ENCODE data around the gene DSCAML1.

- TF ChIP-seq POLR2A (IDR thresholded peaks at IDR 0.05) (no peak), CTCF (IDR thresholded peaks at IDR 0.05) (no peak), EP300 (IDR thresholded peaks at IDR 0.05) (no peak)
Observed at GRCh38 chr11:117647872-117648271, 149.1 kb downstream of the DSCAML1 start.

Data from tibial nerve (tissue), 4 donors.